Hypothalamus (tissue), 51 donors: ENCODE results near the gene NOTUM.

Experiments used
- DNase-seq, 51 donors: peaks; one replicate each; lab custom pipeline; 2025; lab: John Stamatoyannopoulos, UW

NOTUM gene

DNA sequence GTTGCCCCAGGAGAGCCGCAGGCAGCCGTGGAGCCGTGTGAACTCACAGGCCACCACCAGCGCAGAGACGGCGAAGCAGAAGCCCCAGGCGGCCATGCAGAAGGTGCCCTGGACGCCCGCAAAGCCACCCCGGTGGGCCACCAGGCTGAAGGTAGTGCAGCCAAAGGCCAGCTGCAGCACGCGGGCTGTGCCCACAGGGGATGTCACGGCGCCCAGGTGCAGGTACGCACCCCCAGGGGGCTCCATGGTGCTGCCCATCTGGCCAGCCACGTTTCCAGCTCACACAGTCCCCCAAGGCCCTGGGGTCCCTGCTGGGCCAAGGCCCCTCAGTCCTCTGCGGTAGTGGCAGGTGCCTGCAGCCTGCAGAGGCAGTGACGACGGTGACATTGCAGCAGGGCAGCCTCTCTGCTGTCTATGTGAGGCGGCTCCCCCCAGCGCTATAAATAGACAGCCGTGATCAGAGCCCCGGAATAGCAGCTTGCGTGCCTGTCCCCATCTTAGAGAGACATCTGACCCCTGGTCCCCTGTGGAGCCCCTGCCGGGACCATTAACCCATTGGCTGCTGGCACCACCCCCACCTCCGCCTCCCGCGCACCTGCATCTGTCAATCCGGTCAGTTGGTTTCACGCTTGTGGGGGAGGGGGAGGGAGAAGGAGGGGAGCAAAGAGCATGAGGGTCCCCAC is 19.4 kb downstream of the NOTUM start:
- peak in 5 of 51 donors; percentile 15 to 34 (median 22) for DNase-seq

DNA sequence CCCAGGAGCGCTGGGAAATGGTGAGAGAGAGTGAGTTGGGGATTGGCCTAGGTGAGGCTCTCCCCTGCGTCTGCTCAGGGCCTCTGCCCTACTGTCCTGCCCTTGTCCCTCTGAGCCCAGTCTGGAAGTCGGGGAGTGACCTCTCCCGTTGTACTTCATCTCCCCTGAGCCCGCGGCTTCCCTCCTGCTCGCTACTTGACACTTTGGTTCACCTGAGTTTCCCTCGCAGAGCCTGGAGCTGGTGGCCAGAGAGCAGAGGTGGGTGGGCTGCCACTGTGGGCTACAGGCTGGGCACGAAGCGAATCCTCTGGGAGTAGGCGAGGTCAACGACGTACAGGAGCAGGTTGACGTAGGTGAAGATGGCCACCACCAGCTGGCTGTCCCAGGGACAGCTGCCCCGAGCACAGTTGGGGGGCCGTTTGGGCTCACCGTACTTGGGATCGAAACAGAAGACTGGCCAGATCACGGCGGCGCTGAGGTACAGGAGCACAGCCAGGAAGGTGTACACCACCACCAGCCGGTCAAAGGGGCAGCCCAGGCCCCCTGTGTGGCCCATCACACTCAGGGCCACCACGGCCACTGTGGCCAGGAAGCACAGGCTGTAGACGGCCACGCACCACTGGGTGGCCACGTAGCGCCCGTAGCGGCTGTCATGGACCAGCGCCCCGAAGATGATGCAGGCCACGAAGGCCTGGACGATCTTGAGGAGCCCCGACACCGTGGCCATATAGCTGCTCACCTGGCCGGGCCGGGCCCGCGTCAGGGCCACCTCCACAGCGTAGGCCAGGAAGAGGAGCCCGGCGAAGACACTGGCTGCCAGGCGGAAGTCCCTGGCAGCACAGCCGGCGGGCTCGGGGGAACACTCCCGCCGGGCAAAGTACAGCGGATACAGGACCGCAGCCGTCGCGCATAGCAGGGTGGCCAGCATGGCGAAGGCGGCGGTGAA is 20.2 kb downstream of the NOTUM start:
- DNase-seq: no peak

DNA sequence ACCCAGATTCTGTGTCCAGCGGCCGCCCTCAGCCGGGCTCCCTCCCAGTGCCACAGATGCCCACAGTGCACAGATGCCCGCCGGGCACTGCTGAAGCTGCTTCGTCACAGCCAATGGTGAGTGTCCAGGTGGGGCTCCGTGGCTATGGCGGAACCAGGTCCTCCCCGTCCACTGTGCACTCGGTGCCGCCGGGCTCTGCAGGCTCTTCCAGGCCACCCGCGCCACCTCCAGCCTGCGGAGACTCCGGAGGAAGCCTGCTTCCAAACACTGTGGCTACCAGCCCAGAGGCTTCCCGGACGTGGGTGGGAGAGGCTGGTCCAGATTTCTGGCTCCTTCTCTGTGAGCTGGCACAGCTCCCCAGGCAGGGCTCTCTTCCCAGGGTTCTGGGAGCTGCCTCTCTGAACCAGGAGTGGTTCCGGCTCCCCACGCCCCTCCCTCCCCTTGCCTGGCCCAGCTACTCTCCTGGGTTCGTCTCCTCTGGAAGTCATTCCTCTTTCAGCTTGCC is 21.1 kb downstream of the NOTUM start:
- DNase-seq: peak in 41 of 51 donors; percentile 8 to 86 (median 52)

DNA sequence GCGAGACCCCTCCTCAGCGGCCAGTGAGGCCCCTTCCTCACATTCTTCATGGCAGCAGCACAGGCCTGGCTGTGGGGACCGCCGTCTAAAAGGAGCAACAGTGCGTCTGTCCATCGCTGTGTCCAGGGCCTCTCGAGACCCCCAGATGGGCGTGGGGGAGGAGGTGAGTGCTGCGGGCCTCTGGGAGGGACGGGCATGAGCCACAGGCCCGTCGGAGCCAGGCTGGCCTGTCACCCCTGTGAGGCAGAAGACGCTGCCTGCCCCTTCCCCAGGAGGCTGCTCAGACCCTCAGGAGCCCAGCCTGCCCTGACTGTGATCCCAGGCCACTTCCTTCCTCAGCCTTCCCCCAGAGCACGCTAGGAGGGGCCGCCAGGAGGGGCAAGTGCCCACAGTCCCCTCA is 21.8 kb downstream of the NOTUM start:
- no peak for DNase-seq

DNA sequence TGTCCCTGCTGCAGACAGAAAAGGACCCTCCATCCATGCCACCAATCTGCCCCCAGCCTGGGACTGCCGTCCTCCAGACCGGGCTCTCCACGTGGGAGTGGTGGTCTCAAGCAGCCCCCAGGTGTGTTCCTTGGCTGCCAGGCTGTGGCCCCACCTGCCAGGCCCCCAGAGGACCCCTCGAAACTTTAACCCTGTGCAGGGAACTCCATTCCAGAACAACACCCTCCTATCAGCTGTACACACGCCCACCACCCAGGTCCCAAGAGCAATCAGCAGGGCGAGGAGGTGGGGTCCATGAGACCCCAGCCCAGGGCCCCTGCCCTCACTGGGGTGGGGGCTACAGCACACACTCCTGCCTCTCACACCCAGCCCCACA is 25.3 kb downstream of the NOTUM start:
- no peak for DNase-seq

DNA sequence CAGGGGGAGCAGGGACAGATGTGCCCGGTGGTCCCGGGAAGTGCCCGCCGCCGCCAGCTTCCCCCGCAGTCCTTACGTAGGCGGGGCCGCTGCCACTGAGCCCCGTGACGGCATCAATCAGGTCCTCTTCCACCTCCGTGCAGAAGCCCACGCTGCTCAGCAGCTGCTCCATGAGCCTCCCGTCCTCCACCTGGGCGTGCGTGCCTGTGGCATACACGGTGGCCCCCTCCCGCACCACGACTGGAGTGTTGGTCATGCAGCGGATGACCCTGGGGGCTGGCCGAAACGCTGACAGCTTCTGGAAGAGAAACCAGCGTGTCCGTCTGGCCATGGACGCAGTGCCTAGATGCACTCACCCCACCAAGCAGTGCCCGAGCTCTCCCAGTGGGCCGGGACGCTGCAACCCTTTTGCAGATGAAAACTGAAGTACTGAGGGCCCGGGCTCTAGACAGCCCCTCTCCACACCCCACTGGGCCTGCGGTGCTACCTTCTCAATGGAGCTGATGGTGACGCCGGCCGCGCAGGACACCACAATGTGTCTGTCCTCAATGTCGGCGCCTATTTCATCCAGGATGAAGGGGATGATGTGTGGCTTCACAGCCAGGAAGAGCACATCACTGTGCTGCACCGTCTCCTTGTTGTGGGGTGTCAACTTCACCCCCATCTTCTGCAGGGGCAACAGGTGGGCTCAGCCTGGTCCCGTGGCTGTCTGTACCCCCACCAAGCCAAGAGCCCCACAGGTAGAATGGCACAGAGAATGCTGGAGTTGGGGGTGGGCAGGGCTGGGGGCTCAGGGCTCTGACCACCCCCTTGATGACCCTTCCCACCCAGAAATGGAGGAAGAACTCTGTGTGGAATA is 25.9 kb downstream of the NOTUM start:
- DNase-seq: no peak

DNA sequence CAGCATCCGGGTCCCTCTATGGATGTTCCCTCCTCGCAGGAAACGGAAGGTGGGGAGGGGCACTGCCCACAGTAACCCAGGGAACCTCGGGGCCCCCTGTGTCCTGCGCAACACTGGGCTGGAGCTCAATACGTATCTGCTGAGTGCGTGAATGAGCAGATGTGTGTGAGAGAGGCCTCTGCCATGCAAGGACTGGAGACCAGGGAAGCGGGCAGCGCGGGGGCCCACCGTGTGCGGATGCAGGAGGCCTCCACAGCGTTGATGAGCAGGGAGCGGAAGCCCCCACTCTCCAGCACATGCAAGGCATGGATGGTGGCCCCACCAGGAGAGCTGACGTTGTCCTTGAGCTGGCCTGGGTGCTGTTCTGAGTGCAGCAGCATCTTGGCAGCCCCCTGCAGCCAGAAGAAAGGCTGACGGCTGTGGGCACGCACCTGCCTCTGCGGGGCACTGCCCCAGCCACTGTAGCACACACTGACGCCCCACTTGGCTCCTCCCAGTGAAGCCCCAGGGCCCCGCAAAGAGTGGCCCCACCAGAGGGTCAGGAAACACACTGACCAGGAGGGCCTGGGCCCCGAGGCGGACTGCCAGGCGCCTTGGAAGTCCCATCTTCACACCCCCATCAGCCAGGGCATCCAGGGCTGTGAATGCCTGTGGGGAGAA is 26.8 kb downstream of the NOTUM start:
- DNase-seq: no peak

DNA sequence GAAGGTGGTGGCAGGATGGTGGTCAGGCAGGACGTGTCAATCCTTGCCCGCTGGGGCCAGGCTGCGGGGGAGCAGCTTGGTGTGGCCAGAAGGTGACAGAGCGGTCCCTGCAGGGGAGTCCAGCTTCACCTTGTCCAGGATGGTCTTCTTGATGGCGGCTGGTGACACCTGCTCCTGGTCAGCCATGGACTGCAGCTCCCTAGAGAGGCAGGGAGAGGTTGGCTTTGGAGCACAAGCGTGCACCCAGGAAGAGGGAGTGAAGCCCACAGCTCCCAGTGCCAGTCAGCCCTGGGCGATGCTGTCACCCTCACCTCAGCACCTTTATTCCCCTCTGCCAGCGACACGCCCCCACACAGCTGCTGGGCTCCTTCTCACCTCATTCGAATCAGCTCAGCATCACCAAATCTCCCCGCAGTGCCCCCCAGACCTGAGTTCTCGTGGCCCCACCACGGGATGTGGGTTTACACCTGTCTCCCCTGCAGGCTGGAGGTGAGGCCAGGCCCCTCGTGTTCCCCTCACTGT is 27.7 kb downstream of the NOTUM start:
- DNase-seq: no peak

DNA sequence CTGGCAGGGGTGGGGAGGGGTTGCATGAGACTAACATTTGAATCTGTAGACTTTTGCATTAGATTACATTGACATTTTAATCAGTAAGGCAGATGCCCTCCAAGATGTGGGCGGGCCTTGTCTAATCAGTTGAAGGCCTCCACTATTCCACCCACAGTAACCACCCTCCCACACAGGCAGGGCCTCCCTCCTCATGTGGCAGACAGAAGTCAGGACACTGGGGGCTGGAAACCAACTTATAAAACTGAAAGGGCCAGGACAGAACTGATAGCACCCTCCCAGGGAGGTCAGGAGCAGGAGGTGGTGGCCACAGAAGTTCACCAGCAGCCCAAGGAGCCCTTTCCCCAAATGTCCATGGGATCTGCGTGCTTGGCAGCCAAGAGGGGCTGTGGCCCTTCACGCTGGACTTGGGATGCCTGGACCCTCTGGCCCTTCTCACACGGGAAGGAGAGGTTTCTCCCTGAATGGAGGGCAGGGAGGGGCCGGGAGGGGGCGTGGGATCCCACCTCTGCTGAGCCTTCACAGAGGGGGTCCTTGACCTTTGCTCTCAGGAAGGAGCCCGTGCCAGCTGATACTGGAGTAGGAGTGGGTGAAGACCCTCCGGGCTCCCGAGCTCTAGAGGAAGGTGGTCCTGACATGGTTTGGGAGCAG is 28.5 kb downstream of the NOTUM start:
- no peak for DNase-seq

DNA sequence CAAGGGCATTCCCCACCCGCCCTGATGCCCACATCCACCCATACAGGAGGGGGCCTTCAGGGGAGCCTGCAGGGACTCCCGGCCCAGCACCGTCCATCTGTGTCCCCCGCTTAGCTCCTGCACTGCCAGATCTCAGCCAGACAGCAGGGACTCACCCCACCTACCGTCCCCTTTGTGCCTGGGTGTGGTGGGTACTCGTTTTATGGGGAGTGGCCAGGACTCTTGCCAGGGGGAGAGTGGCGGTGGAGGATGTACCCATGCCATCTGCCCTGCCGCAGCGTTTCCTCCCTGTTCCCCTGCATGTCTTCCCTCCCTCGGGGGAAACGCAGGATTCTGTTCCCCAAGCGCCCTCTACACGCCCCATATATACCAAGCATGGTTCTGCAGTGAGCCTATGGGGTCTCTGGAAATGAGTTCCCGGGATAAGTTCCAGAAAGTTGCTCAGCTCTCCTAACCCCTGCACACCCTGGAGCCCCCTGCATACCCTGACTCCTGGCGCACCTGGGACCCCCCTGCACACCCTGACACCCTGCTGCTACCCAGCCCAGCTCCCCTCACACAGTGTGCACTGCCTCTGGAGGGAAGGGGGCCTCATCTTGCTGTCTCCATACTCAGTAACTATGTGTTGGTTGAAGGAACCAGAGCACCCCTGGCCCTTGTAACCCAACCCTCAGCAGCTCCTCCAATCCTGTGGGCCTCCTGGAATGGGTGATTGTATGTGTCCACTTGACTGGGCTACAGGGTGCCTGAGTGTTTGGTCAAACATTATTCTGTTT is 29.2 kb downstream of the NOTUM start:
- no peak for DNase-seq

DNA sequence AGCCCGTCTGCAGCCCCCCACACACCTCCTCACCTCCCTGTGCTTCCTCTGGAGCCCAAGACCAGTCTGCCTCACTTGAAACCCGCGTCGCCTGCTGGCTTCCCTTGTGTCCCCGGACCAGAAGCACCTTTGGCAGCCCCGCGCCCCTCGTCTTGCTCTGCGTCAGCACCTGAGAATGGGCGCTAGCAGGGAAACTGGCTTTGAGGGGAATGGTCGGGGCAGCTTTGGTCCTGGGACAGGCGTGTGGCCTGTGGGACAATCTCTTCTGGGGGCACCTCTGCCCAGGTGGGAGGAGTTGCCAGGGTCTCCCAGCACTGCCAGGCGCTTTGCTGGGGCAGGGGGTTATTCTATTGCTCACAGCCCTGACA is 29.8 kb downstream of the NOTUM start:
- no peak for DNase-seq

DNA sequence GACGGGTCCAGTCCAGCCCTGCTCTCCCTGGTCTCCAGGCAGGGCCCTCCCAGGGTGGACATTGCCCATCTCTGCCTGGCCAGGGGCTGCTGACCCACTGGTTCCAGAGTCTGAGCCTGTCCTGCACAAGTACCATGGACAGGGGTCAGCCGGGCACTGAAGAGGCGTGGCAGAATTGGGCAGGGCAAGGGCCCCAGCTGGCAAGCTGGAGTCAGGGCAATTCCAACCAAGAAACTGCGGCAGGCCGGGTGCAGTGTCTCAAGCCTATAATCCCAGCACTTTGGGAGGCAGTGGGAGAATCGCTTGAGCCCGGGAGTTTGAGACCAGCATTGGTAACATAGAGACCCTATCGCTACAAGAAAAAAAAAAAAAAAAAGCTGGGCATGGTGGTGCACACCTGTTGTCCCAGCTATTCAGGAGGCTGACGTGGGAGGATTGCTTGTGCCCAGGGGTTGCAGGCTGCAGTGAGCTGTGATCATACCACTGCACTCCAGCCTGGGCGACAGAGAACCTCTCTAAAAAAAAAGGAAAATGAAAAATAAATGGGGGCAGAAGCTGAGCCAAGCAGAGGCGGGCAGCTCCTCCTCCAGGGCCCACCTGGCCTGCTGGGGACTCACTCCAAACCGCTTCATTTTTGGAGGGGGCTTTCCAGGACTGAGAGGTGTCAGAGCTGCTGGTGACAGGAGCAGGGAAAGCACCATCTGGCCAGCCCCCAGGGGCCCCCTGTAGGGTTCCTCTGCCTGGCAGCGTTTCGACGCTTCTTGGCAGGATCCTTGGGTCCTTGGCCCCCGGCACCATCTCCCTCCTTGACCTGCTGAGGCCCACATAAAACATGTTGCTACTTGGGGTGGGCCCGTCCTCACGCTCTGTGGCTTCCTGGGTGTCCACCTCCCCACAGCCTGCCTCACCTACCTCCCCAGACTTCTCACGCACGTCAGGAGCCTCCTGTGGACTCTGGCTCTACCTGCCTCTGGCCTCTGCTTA is 30.6 kb downstream of the NOTUM start:
- no peak for DNase-seq

DNA sequence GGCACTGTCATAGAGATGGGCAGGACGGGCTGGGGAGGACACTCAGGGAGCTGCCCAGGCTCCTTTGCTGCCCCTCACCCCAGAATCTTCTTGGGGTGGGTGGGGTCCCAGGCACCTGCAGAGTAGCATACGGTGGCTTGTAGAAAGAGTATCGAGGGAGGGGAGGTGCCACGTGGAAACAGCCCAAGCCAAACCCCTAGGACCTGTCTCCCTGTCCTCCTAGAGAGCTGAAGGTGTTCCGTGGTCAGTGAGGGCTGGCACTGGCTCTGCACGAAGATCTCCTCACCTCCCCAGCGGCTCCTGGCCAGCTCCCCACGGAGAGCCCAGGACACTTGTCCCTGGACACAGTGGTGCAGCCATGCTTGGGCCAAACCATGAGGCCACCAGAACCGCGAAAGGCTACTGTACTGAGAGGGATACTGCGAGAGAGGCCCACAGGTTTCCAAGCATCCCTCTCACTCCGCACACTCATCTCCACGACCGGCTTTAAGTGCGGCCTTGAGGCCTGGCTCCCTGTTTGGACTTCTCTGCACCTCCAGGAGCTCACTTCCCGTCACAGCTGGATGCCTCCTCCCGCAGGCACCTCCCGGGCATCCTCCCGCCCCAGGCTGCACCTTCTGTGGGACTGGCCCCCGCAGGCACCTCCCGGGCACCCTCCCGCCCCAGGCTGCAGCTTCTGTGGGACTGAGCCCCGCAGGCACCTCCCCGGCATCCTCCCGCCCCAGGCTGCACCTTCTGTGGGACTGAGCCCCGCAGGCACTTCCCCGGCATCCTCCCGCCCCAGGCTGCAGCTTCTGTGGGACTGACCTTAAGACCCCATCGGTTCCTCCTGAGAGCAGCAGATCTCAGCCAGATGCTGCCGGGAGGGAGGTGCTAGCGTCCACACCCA is 31.5 kb downstream of the NOTUM start:
- DNase-seq: no peak

DNA sequence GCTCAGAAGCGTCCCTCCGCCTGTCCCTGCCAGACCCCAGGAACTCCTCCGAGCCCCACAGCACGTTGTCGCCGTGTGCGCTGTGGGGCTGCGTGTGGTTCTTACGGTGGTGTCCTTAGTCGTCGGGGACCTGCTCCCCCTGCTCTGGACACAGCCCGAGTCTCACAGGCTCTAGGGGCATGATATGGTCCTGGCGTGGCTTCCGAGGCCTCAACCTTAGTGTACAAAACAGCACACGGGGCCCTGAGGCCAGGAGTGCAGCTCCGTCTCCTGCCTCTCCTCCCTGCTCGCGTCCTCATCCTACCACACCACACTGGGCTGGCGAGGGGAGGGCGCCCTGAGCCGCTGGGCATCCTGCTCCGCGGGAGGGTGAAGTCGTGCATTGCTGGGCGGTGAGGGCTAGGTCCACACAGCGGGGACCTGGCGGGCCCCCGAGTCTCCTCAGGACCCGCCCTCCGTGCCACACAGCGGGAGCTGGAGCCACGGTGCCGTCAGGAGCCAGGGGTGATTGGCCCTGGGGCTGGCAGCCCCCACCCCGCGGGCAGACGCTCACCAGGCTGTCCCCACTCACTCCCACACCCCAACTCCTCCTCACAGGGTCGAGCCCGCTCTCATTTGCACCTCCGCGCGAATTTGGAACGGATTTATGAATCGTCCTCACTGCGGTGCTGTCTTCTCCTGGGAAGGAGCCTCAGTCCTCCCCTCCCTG is 32.3 kb downstream of the NOTUM start:
- peak in 1 of 51 donors; percentile 32 for DNase-seq

DNA sequence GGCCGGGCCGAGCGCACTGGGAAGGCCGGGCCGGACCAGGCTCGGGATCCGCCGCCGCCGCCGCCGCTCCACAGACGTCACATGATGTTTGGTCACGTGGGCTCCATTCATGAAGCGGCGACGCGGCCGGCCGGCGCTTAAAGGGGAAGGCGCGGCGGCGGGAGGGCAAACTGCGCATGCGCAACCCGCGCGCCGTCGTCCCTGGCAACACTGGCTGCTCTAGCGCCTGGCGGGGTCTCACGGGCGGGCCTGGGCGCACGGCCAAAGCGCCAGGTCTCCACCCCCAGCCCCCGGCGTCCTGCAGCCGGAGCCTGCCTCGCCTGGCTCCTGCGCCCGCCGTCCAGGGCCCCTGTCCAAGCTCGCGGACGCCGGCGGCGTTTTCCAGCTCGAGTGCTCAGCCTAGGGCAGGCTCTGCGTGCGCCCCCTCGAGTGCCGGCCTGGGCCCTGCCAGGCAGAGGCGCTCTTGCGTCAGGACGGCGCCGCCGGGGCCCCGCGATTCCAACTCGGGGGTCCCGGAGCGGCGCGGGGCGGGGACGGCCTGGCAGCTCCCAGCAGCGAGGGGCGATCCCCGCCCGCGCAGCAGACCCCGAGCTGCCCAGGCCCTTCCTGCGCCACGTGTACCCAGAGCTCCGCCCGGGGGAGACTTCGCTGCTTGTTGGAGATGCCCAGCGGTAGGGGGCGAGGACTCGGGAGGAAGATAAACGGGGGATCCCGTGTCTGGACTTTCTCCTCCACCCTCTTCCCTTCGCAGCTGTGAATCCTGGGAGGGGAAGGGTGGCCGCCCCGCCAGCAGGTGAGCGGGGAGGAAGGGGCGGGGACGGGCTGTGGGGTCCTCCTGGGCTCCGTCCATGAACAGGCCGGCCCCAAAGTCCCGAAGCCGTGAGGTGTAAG is 33.1 kb downstream of the NOTUM start, which contains the start of gene MAFG:
MAFG (minus strand) TSS at position 83 of the 891 bp plus-strand sequence. CDS start 4,550 bp downstream, outside the sequence.
- DNase-seq: peak; percentile 27 to 93 (median 85)
